GM18519 (cell line): ENCODE results near the gene MARK1.
A peak's percentile ranks its signal among the peaks of the same experiment; 100 is the strongest.

ENCODE experiments used
- ATAC-seq: cut with Tn5 transposase; IDR thresholded peaks from one replicate; pipeline ENCODE4 v1.9.1; 2021; ENCODE audit warnings: mild to moderate bottlenecking, moderate library complexity; ENCODE audit not compliant: unreplicated experiment, low FRiP score

MARK1 gene

GRCh38 chr1:220708244-220708643 lies 180.3 kb downstream of the MARK1 start:
- ATAC-seq = no peak

- no peak for ATAC-seq
Observed at GRCh38 chr1:220708936-220709801, 181.2 kb downstream of the MARK1 start.

DNA sequence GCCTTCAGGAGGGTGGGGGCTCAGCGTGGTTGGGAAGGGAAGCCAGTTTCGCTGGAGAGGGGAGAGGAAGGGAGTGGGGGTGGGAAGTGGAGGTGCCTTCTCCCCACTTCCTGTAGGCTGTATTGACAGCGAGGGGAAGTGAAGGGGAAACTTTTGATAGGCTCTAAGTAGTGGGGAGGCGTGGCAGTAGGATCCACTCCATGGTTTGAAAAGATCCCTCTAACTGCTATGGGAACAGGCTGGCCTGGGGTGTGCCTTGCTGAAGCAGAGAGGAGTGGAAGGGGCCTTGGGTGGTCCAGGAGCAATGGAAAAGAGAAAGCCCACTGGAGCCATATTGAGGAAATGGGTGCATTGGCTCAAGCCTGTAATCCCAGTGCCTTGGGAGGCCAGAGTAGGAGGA lies 182.4 kb downstream of the MARK1 start:
- no peak for ATAC-seq

- peak; percentile 79 for ATAC-seq
Observed at GRCh38 chr1:220711056-220711809, 183.3 kb downstream of the MARK1 start.
